HG03439 (cell line): ENCODE data around the gene SPATA7.

ENCODE experiments used
- ATAC-seq: cut with Tn5 transposase; IDR thresholded peaks from one replicate; pipeline ENCODE4 v1.9.1; 2021; ENCODE audit warnings: mild to moderate bottlenecking, moderate library complexity; ENCODE audit not compliant: unreplicated experiment

Gene SPATA7

DNA sequence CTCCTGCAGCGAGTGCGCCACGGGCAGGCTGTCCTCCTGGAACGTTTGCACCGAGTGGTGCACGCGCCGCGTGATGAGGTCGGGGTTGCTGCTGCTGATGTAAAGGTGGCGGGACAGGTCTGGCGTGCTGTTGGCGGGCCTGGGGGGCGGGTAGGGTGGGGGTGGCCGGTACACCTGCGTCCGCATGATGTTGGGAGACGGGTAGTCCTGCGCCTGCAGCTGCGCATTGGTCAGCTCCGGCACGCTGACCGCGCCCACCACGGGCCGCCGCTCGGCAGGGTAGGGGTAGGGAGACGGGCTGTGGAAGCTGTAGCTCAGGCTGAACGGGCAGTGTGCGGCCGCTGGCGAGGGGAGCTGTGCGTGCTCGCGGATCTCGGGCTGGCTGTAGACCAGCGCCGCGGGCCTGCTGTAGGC, 94.1 kb downstream of the SPATA7 start:
- ATAC-seq, result no peak

DNA sequence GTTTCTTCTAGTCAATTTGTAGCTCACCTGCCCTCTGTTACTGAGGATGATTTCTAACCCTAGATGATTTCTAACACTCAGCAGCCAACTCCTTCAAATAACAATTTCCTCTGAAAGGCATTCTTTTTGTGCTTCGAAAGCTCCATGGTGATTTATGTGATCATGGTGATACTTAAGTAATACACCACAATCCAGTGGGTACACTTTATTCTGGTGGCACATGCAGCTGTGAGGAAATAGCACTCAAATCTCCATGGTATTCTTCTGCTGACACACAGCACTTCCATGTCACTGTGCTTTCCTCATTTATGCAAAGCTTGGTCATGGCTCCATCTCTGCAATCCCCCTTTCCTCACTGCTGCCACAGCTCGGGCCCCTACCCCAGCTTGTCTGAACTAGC, 95.6 kb downstream of the SPATA7 start:
- ATAC-seq, result no peak

DNA sequence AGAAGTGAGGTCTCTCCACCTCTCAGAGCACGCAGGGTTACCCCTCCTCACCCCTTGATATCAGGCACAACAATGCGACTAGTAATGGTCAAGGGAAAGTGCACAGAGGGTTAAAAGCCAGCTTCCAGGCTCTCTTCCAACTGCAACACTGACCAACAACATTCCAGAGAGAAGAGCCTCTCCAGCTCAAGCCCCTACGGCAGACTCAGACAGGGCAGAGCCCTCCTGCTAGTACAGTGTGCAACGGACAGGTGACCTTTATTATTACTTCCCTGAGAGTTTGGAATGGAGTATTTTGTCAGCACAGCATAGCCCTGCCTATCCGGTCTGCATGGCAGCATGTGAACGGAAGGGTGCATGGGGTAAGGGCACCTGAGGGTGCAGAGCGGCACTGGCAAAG, 96.3 kb downstream of the SPATA7 start:
- no peak for ATAC-seq

DNA sequence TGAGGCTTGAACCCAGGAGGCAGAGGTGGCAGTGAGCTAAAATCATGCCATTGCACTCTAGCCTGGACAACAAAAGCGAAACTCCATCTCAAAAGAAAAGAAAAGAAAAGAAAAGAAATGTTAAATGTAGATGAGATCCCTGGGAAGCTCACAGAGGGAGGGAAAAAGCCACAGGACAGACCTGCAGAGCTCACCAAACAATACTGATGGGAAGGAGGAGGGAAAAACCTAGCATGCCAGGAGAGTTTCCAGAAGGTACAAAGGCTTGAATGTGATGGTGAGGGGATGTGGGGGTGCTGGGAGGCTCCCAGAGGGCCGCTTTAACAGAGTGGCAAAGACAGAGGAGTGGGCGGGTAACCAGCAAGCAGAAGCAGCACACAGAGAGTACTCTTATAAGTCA, 97.1 kb downstream of the SPATA7 start:
- ATAC-seq, result no peak
